GM21717 (cell line): Measurements from ENCODE around the gene BLID.

ENCODE experiments used
- ATAC-seq: cut with Tn5 transposase; IDR thresholded peaks from one replicate; pipeline ENCODE4 v1.9.1; 2021; ENCODE audit warnings: mild to moderate bottlenecking, moderate library complexity; ENCODE audit not compliant: unreplicated experiment

BLID gene, protein sequence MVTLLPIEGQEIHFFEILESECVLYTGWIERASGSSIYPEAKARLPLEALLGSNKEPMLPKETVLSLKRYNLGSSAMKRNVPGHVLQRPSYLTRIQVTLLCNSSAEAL

DNA sequence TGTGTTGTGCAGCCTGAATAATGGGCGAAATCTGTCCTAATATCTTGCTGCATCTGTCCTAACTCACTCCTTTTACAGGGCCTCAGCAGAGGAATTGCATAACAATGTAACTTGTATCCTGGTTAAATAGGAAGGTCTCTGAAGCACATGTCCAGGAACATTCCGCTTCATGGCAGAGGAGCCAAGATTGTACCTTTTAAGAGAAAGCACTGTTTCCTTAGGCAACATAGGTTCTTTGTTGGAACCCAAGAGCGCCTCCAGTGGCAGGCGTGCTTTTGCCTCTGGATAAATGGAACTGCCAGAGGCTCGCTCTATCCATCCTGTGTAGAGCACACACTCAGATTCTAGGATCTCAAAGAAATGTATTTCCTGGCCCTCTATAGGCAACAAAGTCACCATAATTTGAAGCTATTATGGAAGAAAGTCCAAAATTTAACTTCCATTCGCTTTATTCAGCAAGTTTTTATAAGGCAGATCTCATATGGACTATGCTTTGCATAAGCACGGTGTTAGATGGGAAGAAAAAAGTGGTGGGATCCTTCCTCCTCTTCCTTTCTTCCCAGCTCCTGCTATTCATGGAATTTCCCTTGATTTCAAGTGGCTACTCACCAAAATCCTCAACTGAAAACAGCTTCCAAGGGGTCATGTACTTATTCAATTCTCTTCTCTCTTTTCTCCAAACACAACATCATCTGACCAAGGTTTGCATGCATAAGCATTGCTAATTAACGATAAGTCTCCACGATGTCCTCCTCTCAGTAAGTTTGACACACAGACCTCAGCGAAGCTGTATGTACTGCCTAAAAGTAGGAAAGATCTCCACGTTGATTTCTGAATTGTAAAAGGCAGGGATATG lies at the start of gene BLID:
TSS of gene BLID (minus strand) at position 692 of the 856 bp plus-strand sequence. CDS start at position 399, 293 bp downstream.
- ATAC-seq: no peak

- ATAC-seq: no peak
These were observed 47.2 kb upstream of the BLID start for GRCh38 chr11:122163053-122163819.

DNA sequence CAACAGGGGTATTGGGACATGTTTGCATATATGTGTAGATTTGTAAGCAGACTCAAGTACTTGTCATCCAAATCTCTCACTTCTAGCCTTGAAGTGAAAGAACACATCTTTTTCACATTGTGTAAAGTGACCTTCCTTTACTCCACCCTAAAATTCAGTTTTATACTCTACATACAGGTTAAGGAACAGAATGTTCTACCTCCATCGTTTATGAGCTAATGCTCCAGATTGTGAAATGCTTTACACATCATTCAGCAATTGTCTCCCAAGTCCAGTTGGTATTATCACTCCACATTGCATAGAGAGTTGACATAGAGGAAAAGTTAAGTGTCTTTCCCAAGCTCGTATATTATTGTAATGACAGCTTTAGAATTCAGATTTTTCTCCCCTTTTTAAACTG lies 46.1 kb upstream of the BLID start:
- ATAC-seq: no peak

DNA sequence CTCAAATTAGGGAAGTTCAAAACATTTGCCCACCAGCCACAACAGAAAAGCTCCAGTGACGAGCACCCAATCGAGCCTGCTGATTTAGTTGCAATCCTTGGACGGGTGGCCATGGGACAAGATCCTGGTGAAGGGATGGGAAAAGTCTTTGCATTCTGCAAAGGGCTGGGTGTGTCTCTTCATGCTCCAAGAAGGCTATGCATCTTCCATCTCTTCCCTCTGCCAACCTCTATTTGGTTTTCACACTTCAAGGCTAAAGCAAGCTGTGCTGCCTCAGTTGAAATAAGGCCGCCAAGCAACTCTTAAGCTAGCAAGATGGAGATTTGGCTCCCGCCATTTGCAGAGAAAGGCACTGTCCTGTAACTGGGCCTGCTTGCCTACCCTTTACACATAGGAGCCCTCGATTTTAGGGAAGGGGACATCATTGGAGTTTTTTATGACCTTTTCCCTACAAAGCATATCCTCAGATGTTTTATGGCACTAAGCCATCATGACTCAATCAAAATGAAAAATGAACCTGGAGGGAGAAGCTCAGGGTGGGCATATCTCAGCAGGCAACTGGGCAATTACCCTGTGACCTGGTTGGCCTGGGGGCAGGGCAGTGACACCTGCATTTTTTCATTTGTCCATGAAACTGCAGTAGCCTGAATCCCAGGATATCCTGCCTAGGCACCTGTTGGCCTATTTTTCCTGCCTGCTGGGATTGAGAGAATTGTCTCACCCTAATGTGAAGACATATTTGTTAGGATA lies 45.0 kb upstream of the BLID start:
- ATAC-seq: no peak

DNA sequence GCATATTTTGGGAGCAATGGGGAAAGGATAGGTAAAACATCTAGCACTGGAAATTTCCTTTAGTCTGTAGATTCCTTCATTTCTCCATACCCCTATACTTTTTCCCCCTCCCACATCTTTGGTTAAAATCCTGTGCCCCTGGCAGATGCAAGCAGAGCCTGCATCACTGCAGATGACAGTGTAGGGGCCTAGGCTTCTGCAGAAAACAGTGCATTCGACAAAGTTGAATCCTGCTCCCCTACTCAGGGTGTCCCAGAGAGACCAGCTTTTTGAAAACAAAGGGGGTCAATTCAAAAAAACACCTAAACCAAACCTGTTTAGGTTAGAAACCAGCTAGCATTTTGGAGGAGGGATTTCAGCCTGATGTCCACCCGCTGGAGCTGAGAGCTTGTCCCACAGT lies 43.8 kb upstream of the BLID start:
- no peak for ATAC-seq

DNA sequence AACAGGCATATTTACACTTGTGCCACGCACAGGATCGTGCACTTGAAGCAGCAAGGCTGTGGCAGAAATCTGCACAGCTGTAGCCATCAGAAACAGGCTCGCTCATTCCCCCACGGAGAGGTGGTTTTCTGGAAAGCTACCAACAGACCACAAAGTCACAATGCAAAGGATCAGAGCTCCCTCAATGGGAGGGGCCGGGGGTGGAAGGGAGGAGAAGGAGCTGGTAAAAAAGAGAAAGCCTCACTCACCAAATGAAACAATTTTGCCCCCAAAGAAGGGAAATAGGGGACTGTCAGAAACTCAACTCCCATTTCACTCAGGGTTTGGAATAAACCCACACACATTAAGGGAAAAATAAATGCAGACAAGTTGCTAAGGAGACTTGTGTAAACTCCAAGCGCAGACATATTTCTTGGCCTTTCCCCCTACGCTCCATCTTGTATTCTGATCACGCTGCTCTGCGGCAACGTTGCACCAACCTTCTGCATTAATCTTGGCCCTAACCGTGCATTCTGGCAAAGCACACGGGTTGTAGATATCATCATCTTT lies 43.2 kb upstream of the BLID start:
- no peak for ATAC-seq

DNA sequence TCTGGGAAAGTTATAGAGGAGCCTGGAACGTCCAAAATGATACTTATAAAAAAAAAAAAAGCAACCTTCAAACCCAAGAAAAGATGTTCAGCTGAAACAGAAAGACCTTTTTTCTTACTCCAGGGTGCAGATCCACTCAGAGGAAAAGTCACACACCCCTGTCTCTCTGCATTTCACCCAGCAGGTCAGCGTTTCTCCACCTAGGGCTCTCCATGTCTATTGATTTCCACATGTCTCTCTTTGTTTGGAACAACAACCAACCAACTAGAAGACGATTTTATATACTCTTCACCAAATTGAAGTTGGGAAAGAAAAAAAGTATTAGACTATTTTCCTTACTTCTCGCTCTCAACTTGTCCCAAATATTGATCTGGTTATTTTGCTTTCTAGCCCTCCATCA lies 42.2 kb upstream of the BLID start:
- no peak for ATAC-seq

DNA sequence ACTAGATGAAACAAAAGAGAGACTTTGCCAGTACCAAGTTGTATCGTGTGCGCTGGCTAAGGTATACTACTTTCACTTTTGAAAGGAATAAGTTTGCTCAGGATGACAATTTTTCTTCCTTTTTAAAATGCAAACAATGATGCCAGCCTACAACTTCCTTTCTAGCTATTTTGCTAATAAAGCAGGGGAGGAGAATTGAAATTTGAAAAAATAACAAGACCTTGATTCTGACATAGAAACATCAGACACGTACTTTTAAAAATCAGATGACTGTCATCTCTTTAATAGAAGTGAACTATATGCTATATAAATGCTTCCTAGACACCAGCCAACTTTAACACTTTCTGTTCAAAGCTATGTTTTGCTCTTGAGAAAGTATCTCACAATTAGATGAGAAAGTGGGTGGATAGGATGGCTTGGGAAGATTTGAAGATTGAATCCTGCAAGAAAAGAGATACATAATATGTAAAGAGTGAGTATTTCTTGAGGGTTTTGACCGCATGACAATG lies 41.7 kb upstream of the BLID start:
- no peak for ATAC-seq

DNA sequence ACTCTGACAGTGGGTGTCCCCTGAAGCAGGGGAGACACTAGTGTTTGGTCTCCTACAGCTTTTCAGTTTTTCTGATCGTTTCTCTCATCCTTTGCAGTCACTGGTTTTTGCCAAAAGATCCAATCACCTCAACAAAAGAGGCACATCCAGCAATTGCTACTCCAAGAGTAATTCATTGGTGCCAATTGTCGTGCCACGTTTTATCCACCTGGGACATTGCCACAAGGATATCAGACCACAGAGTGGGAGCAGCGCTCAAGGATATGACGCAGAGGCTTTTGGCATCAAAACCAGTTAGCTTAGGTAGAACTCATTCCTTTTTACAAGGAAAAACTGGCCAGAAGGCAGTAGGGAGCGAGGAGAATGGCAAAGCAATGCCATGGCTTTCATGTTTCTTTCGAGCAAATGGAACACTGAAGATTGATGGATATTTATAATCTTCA lies 40.9 kb upstream of the BLID start:
- ATAC-seq: no peak

DNA sequence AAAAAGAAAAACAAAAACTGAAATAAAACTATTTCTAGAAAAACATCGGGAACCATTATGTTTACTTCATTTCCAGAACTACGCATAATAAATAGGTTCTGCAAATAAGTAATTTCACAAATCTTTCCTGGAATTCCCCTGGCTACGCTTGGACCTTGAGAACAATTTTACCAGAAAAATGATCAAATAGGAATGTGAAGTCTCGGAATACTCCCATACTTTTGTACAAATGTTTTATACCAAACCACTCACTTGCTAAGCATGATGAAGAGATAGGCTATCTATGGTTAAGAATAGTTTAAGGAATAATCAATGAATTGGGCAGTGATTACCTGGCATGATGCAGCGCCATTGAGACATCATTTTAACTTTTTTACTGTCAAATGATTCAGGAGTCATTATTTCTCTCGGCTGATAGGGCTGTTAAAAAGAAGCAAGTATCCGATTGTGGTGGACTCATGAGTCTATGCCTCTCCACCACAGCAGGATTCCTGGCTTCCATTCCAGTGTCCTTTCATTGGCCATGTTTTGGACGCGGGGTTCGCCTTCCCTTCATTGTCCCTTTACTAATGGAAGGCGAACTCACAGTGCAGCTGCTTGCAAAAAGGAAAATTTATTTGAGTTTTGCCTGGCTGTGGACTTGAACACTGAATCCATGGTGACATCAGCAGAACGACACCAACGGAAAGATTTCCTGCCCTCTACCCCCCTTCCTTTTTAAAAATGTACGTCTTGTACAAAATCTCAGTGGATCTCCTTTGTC lies 39.9 kb upstream of the BLID start:
- ATAC-seq: no peak

DNA sequence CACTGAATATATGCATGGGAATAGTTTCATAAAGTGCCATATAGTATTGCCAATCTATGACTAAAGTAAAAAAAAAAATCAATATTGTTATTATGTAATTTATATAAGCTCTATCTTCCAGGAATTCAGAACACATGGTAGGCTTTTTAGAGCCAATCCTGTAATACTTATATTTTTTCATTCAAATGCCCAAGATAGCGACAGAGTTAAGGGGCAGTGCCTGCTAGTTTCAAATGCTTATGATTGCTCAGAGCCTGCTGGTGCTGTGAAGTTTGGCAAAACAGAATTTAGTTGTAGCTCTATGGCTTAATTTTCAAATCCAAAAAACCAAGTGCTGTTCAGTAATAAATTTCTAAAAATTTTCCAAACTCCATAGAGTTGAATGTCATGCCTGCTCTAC lies 39.0 kb upstream of the BLID start:
- ATAC-seq: no peak

DNA sequence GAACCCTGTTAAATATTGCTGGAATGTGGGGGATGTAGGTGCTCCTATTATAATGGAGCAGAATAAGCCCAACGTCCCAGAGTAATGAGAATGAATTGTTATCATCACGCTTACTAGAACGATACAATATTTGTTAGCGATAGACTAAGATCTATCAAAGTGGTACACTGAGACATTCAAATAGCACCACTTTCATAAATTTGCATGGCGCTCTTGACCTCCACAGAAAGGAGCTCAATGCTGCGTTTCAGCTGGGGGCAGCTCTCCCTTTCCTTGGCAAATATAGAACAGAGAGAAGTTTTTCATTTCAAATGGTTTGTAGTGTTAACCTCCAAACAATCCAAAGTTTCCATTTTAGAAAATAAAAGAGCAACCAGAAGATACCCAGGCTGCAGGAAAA lies 38.2 kb upstream of the BLID start:
- no peak for ATAC-seq

DNA sequence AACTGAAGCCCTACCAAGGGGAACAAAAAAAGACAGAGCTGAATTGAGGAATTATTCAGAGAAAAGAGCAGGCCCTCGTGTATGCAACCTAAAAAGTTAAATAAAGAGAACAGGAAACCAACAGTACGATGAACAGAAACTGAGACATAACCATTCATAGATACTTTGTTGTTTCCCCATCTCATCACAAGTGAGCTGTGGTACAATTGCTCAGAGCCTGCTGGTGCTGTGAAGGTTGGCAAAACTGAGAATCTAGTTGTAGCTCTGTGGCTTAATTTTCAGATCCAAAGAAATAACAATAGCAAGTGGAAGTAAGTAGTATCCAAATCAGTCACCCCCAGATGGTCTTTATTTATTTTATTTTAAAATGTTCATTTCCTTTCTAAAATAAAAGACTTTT lies 37.7 kb upstream of the BLID start:
- no peak for ATAC-seq

- no peak for ATAC-seq
These were observed 34.5 kb upstream of the BLID start for GRCh38 chr11:122150216-122151124.

DNA sequence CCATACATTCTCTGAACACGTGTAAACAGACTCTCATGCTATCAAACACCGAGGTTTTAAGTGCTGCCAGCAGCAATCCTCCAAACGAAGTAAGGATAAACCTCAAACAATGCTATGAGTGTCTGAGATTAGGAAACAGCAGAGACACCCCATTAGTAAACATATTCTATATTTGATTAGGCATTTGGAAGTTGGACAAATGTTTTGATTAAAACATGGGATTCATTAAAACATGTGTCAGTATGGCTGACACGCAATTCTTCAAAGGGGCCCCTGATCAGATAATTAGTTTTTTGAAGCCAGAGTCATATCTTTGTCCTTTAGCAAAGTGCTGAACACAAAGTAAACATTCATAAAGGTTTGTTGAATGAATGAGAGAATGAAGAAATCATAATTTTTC lies 33.2 kb upstream of the BLID start:
- no peak for ATAC-seq

- ATAC-seq: no peak
These were observed 30.5 kb upstream of the BLID start for GRCh38 chr11:122146475-122146874.

DNA sequence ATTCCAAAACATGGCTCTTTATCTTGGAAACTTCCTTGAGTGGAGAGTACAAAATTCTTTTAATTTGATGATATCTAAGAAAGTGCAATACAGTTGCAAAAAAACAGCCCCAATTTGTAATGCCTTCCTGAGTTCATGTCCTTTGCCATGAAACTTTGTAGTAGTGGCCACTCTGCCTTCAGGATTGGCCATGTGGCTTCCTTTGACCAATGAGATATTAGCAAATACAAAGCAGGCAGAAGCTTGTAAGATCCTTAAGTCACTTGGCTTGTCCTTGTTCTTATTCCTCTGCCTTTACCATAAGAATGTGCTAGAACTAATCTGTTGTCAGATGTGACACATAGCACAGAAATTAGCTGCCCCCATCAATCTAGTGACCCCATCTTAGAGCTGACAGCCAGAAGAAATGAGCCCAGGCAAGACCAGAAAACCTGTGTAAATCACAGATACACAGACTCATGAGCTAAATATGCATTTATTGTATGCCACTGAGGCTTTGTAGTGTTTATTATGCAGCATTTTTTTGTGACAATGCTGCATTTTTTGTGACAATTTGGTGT lies 29.8 kb upstream of the BLID start:
- ATAC-seq: no peak

DNA sequence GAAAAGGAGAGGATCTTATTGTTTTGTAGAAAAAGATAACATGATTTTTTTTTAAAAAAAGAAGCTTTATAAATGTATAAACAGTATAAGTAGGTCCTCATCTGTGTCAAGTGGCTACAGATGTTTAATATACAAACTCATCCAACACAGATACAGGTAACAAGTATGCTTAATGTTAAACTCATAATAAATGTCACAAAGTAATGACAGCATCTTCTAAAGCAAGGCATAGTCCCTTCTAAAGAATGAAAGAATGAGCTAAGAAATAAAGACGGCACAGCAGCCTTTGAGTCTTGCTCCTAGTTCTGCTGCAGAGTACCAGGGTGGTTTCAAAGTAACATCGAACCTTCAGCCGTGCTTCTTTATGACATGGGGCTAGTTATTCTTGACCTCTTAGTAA lies 28.7 kb upstream of the BLID start:
- no peak for ATAC-seq

GRCh38 chr11:122141725-122142124 lies 25.7 kb upstream of the BLID start:
- no peak for ATAC-seq
